Spinal cord (tissue), 10 donors: ENCODE data around the gene NMUR1. TPM values are rescaled to one million over a fixed set of nuclear protein-coding genes. Genes with fewer than 3 reads are reported as not detected.
A peak's percentile ranks its signal among the peaks of the same experiment; 100 is the strongest.

ENCODE experiments used
- DNase-seq, 6 donors: peaks; one replicate each; pipeline versions ENCODE4 v3.0.0 to v3.0.0-alpha.2; 2013 to 2015; ENCODE audit warnings: low spot score in 6 of 6, low read depth in 4 of 6
- H3K27ac ChIP-seq: one replicate; pipeline ENCODE4 v1.5.1; 2013; ENCODE audit warnings: low read depth, low read length, control low read depth
- H3K27me3 ChIP-seq: one replicate; pipeline ENCODE4 v1.6.1; 2013; ENCODE audit warnings: low read length; ENCODE audit not compliant: control insufficient read depth, insufficient read depth
- H3K36me3 ChIP-seq: one replicate; pipeline ENCODE4 v1.6.1; 2013; ENCODE audit warnings: low read length; ENCODE audit not compliant: control insufficient read depth, insufficient read depth
- H3K4me1 ChIP-seq: one replicate; pipeline ENCODE4 v1.6.1; 2013; ENCODE audit warnings: low read length; ENCODE audit not compliant: control insufficient read depth, insufficient read depth
- H3K4me3 ChIP-seq: one replicate; pipeline ENCODE4 v1.5.1; 2013; ENCODE audit warnings: low read depth, low read length, control low read depth
- H3K9me3 ChIP-seq: one replicate; pipeline ENCODE4 v1.6.1; 2013; ENCODE audit warnings: low read length; ENCODE audit not compliant: control insufficient read depth, insufficient read depth
- WGBS: methylation state at CpG from one replicate; pipeline ENCODE4 v1.1.5; 2013; ENCODE audit warnings: missing lambda C conversion rate; ENCODE audit not compliant: insufficient coverage; 5-methylcytosine and 5-hydroxymethylcytosine counted together
- polyA plus RNA-seq, 2 donors: library from polyadenylated mRNA; unstranded; fragments of 120-200 nt; gene quantifications; one replicate each; pipeline ENCODE4 v1.2.1, GENCODE V29; 2013; ENCODE audit not compliant: insufficient read length in 2 of 2
- total RNA-seq, 2 donors: library from RNA; depleted of rRNA in 1 of 2; stranded (reverse); fragments of 120-200 nt in 1 of 2; fragments of >200 nt in 1 of 2; gene quantifications; one replicate each; pipeline versions ENCODE4 v1.2.3 to v1.2.4, GENCODE V29; 2013 to 2014
- donor health status: healthy.

The NMUR1 gene
- total and polyA plus RNA-seq, 4 donors = 0.30 to 0.75 (median 0.45) TPM

GRCh38 chr2:231519975-231520555 is 10.2 kb downstream of the NMUR1 start:
- peaks cover 2% of the 10 kb centered on the region for H3K27me3 ChIP-seq
- no peaks in the 10 kb centered on the region for H3K9me3 ChIP-seq

GRCh38 chr2:231518771-231519170 is 11.5 kb downstream of the NMUR1 start:
- no peak for DNase-seq
- no peak overlapping the region for H3K4me3 ChIP-seq
- no peaks in the 10 kb centered on the region for H3K36me3 ChIP-seq
- 89% methylated on average over 4 of the region's 5 CpGs for WGBS
- no peaks in the 10 kb centered on the region for H3K9me3 ChIP-seq
- peaks cover 2% of the 10 kb centered on the region for H3K27me3 ChIP-seq
- H3K27ac ChIP-seq = no peak overlapping the region
- peaks cover 8% of the 10 kb centered on the region for H3K4me1 ChIP-seq

More at GRCh38 chr2:231519975-231520555, 10.2 kb downstream of the NMUR1 start:
- no peak overlapping the region for H3K4me3 ChIP-seq
- no peak overlapping the region for H3K27ac ChIP-seq
- 85% methylated on average over 3 of the region's 4 CpGs for WGBS
- no peak for DNase-seq
- H3K36me3 ChIP-seq = no peaks in the 10 kb centered on the region
- H3K4me1 ChIP-seq = peaks cover 8% of the 10 kb centered on the region

GRCh38 chr2:231515603-231516002 is 14.6 kb downstream of the NMUR1 start:
- Histone ChIP-seq H3K4me1 (peaks cover 8% of the 10 kb centered on the region), H3K27ac (no peak overlapping the region), H3K9me3 (no peaks in the 10 kb centered on the region), H3K4me3 (no peak overlapping the region), H3K36me3 (no peaks in the 10 kb centered on the region), H3K27me3 (no peaks in the 10 kb centered on the region)
- WGBS = no CpG with 5 or more reads among the region's 4 CpGs
- no peak for DNase-seq

- 6% methylated on average over 2 of the region's 7 CpGs for WGBS
- no peak for DNase-seq
- no peaks in the 10 kb centered on the region for H3K9me3 ChIP-seq
- H3K4me1 ChIP-seq = peaks cover 8% of the 10 kb centered on the region
- H3K27me3 ChIP-seq = no peaks in the 10 kb centered on the region
- H3K27ac ChIP-seq = peak overlapping the region; percentile 82
- peak overlapping the region; percentile 88 for H3K4me3 ChIP-seq
- no peaks in the 10 kb centered on the region for H3K36me3 ChIP-seq
Measured at GRCh38 chr2:231514951-231515297, 15.3 kb downstream of the NMUR1 start.

- no peaks in the 10 kb centered on the region for H3K36me3 ChIP-seq
- WGBS = 1% methylated on average over 87 of the region's 87 CpGs
- H3K9me3 ChIP-seq = no peaks in the 10 kb centered on the region
- no peaks in the 10 kb centered on the region for H3K27me3 ChIP-seq
- DNase-seq = peak; percentile 86 to 99 (median 93)
- H3K4me1 ChIP-seq = peaks cover 8% of the 10 kb centered on the region
- peak overlapping the region; percentile 93 for H3K27ac ChIP-seq
- H3K4me3 ChIP-seq = peak overlapping the region; percentile 88
Measured at GRCh38 chr2:231514225-231514950, 15.9 kb downstream of the NMUR1 start.

- 0% methylated on average over 3 of the region's 7 CpGs for WGBS
- H3K27ac ChIP-seq = peak overlapping the region; percentile 93
- peaks cover 8% of the 10 kb centered on the region for H3K4me1 ChIP-seq
- no peaks in the 10 kb centered on the region for H3K36me3 ChIP-seq
- no peaks in the 10 kb centered on the region for H3K9me3 ChIP-seq
- DNase-seq = no peak
- peak overlapping the region; percentile 88 for H3K4me3 ChIP-seq
- no peaks in the 10 kb centered on the region for H3K27me3 ChIP-seq
Measured at GRCh38 chr2:231513746-231514224, 16.5 kb downstream of the NMUR1 start.

GRCh38 chr2:231512222-231512621 is 18.0 kb downstream of the NMUR1 start:
- Histone ChIP-seq H3K27me3 (no peaks in the 10 kb centered on the region), H3K4me3 (peak overlapping the region; percentile 2), H3K9me3 (no peaks in the 10 kb centered on the region), H3K4me1 (peaks cover 8% of the 10 kb centered on the region), H3K27ac (peak overlapping the region; percentile 36), H3K36me3 (no peaks in the 10 kb centered on the region)
- 15% methylated on average over 4 of the region's 5 CpGs for WGBS
- peak in 3 of 6 donors; percentile 55 to 96 (median 77) for DNase-seq

GRCh38 chr2:231503766-231504165 is 26.5 kb downstream of the NMUR1 start:
- Histone ChIP-seq H3K27me3 (no peaks in the 10 kb centered on the region), H3K4me1 (no peaks in the 10 kb centered on the region), H3K9me3 (no peaks in the 10 kb centered on the region), H3K36me3 (peaks cover 2% of the 10 kb centered on the region), H3K4me3 (no peak overlapping the region), H3K27ac (no peak overlapping the region)
- no peak for DNase-seq
- WGBS = 84% methylated on average over 3 of the region's 3 CpGs

- Histone ChIP-seq H3K36me3 (peaks cover 2% of the 10 kb centered on the region), H3K27me3 (no peaks in the 10 kb centered on the region), H3K4me1 (no peaks in the 10 kb centered on the region), H3K27ac (no peak overlapping the region), H3K4me3 (no peak overlapping the region), H3K9me3 (no peaks in the 10 kb centered on the region)
- DNase-seq = no peak
Measured at GRCh38 chr2:231502596-231502995, 27.6 kb downstream of the NMUR1 start.

GRCh38 chr2:231497651-231498050 is 32.6 kb downstream of the NMUR1 start:
- no CpG with 5 or more reads among the region's 1 CpG for WGBS
- Histone ChIP-seq H3K27me3 (no peaks in the 10 kb centered on the region), H3K27ac (no peak overlapping the region), H3K9me3 (no peaks in the 10 kb centered on the region), H3K4me1 (no peaks in the 10 kb centered on the region), H3K4me3 (no peak overlapping the region), H3K36me3 (no peaks in the 10 kb centered on the region)
- DNase-seq = no peak
